DOHH2 (cell line): ENCODE measurements around the gene CDKAL1.
"Not testable (repeated sequence)": the region's sequence is repeated elsewhere in the genome, so short reads cannot be mapped to it uniquely, and the experiment has no call there.

ENCODE experiments used
- H3F3A ChIP-seq: fragments of 200-600 bp; sonication (generic), shearing (Covaris generic); 2 replicates; pipeline ENCODE4 v1.6.0; 2016; ENCODE audit warnings: antibody characterized with exemption, mild to moderate bottlenecking; ENCODE audit not compliant: control insufficient read depth, insufficient read depth
- H3K27ac ChIP-seq: fragments of 200-600 bp; sonication (generic); 2 replicates; pipeline ENCODE4 v1.5.1; 2014; ENCODE audit warnings: low read depth, mild to moderate bottlenecking, low read length, moderate library complexity
- H3K27me3 ChIP-seq: fragments of 200-600 bp; sonication (generic); 2 replicates; pipeline ENCODE4 v1.6.1; 2014; ENCODE audit warnings: mild to moderate bottlenecking, low read length, mixed read lengths; ENCODE audit not compliant: control insufficient read depth
- H3K36me3 ChIP-seq: fragments of 200-600 bp; sonication (generic); 2 replicates; pipeline ENCODE4 v1.6.1; 2014; ENCODE audit warnings: mild to moderate bottlenecking, low read length, moderate library complexity, mixed read lengths; ENCODE audit not compliant: control insufficient read depth
- H3K4me1 ChIP-seq: fragments of 200-600 bp; sonication (generic); 2 replicates; pipeline ENCODE4 v1.6.1; 2014; ENCODE audit warnings: mild to moderate bottlenecking, low read length, mixed read lengths; ENCODE audit not compliant: control insufficient read depth
- H3K4me2 ChIP-seq: fragments of 200-600 bp; sonication (generic); 2 replicates; pipeline ENCODE4 v1.6.0; 2014; ENCODE audit warnings: mild to moderate bottlenecking, low read length, moderate library complexity
- H3K4me3 ChIP-seq: fragments of 200-600 bp; sonication (generic); 2 replicates; pipeline ENCODE4 v1.5.1; 2014; ENCODE audit warnings: mild to moderate bottlenecking, low read length, mixed read lengths
- H3K79me2 ChIP-seq: fragments of 200-600 bp; sonication (generic); 2 replicates; pipeline ENCODE4 v1.6.1; 2014; ENCODE audit warnings: mild to moderate bottlenecking, low read length, mixed read lengths; ENCODE audit not compliant: control insufficient read depth
- H3K9me2 ChIP-seq: fragments of 200-600 bp; sonication (generic); replicated peaks from 2 replicates; pipeline ENCODE4 v1.6.1; 2014; ENCODE audit warnings: mild to moderate bottlenecking, low read length, mixed read lengths; ENCODE audit not compliant: control insufficient read depth
- H3K9me3 ChIP-seq: fragments of 200-600 bp; sonication (generic); 2 replicates; pipeline ENCODE4 v1.6.1; 2014; ENCODE audit warnings: antibody characterized with exemption, low read length, mixed read lengths; ENCODE audit not compliant: control insufficient read depth, insufficient read depth
- H4K20me1 ChIP-seq: fragments of 200-600 bp; sonication (generic); 2 replicates; pipeline ENCODE4 v1.6.0; 2014; ENCODE audit warnings: low read depth, mild to moderate bottlenecking, antibody characterized with exemption, low read length, moderate library complexity; ENCODE audit not compliant: control insufficient read depth, insufficient read depth
- EZH2phosphoT487 ChIP-seq: fragments of 200-600 bp; sonication (generic); IDR thresholded peaks from 2 replicates; pipeline ENCODE4 v1.6.1; 2017; ENCODE audit warnings: borderline replicate concordance, mild to moderate bottlenecking, antibody characterized with exemption, low read length, moderate library complexity, mixed read lengths
- TF ChIP-seq, protein P1 (sequence below): fragments of 200-600 bp; sonication (generic); IDR thresholded peaks from one replicate; pipeline ENCODE4 v1.5.1; 2014; ENCODE audit warnings: antibody characterized with exemption, mild to moderate bottlenecking, low read depth, low read length; ENCODE audit not compliant: poor library complexity, severe bottlenecking

CDKAL1 gene

DNA sequence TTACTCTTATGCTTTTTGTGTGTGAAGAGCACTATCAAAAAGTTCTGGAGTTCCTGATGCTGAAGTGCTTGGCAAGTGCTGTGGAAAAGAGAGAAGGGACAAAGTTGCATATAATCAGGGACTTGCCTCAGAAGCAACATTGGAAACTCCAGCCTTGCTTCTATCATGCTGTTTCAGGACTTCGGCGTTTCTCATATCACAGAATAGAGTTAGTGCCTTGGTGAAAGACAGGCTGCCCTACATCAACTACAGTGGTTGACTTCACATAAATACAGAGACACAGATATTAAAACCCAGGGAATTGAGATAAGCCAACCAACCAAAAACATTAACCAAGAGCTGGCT is 36.2 kb upstream of the CDKAL1 start:
- H3K4me1 ChIP-seq: peaks cover 17% of the 10 kb centered on the region
- no peaks in the 10 kb centered on the region for H3K79me2 ChIP-seq
- H3K4me3 ChIP-seq: no peak overlapping the region
- no peaks in the 10 kb centered on the region for H4K20me1 ChIP-seq
- H3K9me2 ChIP-seq: no peaks in the 10 kb centered on the region
- peaks cover 4% of the 10 kb centered on the region; the same call in 1 of the 2 replicates for H3F3A ChIP-seq
- H3K9me3 ChIP-seq: no peaks in the 10 kb centered on the region
- H3K4me2 ChIP-seq: no peak overlapping the region
- no peak overlapping the region for H3K27ac ChIP-seq
- no peaks in the 10 kb centered on the region for H3K36me3 ChIP-seq
- no peaks in the 10 kb centered on the region for H3K27me3 ChIP-seq
- TF ChIP-seq, protein P1, sequence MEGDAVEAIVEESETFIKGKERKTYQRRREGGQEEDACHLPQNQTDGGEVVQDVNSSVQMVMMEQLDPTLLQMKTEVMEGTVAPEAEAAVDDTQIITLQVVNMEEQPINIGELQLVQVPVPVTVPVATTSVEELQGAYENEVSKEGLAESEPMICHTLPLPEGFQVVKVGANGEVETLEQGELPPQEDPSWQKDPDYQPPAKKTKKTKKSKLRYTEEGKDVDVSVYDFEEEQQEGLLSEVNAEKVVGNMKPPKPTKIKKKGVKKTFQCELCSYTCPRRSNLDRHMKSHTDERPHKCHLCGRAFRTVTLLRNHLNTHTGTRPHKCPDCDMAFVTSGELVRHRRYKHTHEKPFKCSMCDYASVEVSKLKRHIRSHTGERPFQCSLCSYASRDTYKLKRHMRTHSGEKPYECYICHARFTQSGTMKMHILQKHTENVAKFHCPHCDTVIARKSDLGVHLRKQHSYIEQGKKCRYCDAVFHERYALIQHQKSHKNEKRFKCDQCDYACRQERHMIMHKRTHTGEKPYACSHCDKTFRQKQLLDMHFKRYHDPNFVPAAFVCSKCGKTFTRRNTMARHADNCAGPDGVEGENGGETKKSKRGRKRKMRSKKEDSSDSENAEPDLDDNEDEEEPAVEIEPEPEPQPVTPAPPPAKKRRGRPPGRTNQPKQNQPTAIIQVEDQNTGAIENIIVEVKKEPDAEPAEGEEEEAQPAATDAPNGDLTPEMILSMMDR: no peak
- TF ChIP-seq EZH2phosphoT487: no peak

- H3K27ac ChIP-seq: no peak overlapping the region
- no peaks in the 10 kb centered on the region for H4K20me1 ChIP-seq
- peaks cover 11% of the 10 kb centered on the region for H3K27me3 ChIP-seq
- no peak for TF ChIP-seq EZH2phosphoT487
- TF ChIP-seq, protein P1: no peak
- no peaks in the 10 kb centered on the region for H3K4me1 ChIP-seq
- H3K9me2 ChIP-seq: no peaks in the 10 kb centered on the region
- no peaks in the 10 kb centered on the region for H3K79me2 ChIP-seq
- H3K36me3 ChIP-seq: no peaks in the 10 kb centered on the region
- no peaks in the 10 kb centered on the region for H3K9me3 ChIP-seq
- H3K4me2 ChIP-seq: no peak overlapping the region
- no peaks in the 10 kb centered on the region for H3F3A ChIP-seq
- H3K4me3 ChIP-seq: no peak overlapping the region
Observed at GRCh38 chr6:20509212-20509611, 25.0 kb upstream of the CDKAL1 start.

GRCh38 chr6:20511852-20512251 is 22.4 kb upstream of the CDKAL1 start:
- H4K20me1 ChIP-seq: no peaks in the 10 kb centered on the region
- H3K4me2 ChIP-seq: no peak overlapping the region
- no peaks in the 10 kb centered on the region for H3K36me3 ChIP-seq
- H3K27me3 ChIP-seq: peaks cover 8% of the 10 kb centered on the region
- no peaks in the 10 kb centered on the region for H3K9me3 ChIP-seq
- TF ChIP-seq EZH2phosphoT487: no peak
- TF ChIP-seq, protein P1: no peak
- H3F3A ChIP-seq: no peaks in the 10 kb centered on the region
- H3K9me2 ChIP-seq: no peaks in the 10 kb centered on the region
- H3K79me2 ChIP-seq: no peaks in the 10 kb centered on the region
- H3K4me3 ChIP-seq: no peak overlapping the region
- no peaks in the 10 kb centered on the region for H3K4me1 ChIP-seq
- H3K27ac ChIP-seq: no peak overlapping the region

- not testable (repeated sequence) for H3K4me1 ChIP-seq, H3K79me2 ChIP-seq, H3K4me3 ChIP-seq, H3K36me3 ChIP-seq, H3K27ac ChIP-seq, H3F3A ChIP-seq, H3K4me2 ChIP-seq, H4K20me1 ChIP-seq, H3K9me3 ChIP-seq, H3K9me2 ChIP-seq
- peaks cover 21% of the 10 kb centered on the region for H3K27me3 ChIP-seq
Observed at GRCh38 chr6:20525208-20525607, 9.0 kb upstream of the CDKAL1 start.
